HepG2 (cell line): ENCODE data around the gene B4GALT3. TPM values are rescaled to one million over a fixed set of nuclear protein-coding genes. Genes with fewer than 3 reads are reported as not detected.

ENCODE experiments used
- ATAC-seq: fragments of 200-7000 bp; cut with Tn5 transposase; 3 replicates; pipeline ENCODE4 v1.9.1; 2020; ENCODE audit warnings: mild to moderate bottlenecking, moderate library complexity
- BruUV-seq: library from RNA; stranded (reverse); fragments of 400-500 nt; replicated peaks from 2 replicates; lab custom pipeline; 2021; lab: Mats Ljungman, UMichigan
- CTCF ChIA-PET: fragments of 300-600 bp; formaldehyde crosslinking; extraction: SDS; loops from one replicate; lab custom pipeline; 2021; ENCODE audit warnings: low total read pairs, inconsistent platforms, low intra/inter-chr PET ratio; lab: Yijun Ruan, JAX
- POLR2A ChIA-PET: fragments of 350-600 bp; sonication (Branson Sonifier 250); formaldehyde crosslinking; loops from one replicate; lab custom pipeline; 2020; ENCODE audit warnings: antibody characterized with exemption, inconsistent platforms; lab: Yijun Ruan, JAX
- DNase-seq: peaks from one replicate; pipeline ENCODE4 v3.0.0-alpha.2; 2015; ENCODE audit warnings: low spot score
- FAIRE-seq: peaks from 3 replicates; lab custom pipeline; 2011; peaks lifted over from hg19 to GRCh38; lab: Jason Lieb, UNC
- H2AFZ ChIP-seq: one replicate; pipeline ENCODE4 v1.6.1; 2011; ENCODE audit warnings: low read length, inconsistent platforms
- H3K27ac ChIP-seq: fragments of 300-600 bp; 3 replicates; pipeline ENCODE4 v1.8.0; 2011; ENCODE audit warnings: mixed run types, mild to moderate bottlenecking, mixed read lengths, low read length, inconsistent platforms; ENCODE audit not compliant: insufficient read depth; ENCODE audit errors: extremely low read length
- H3K27me3 ChIP-seq, 2 experiments: fragments of 200-600 bp in 1 of 2; 2 replicates in 1 of 2; 3 replicates in 1 of 2; pipeline versions ENCODE4 v1.6.0 to v1.8.0; 2011; ENCODE audit warnings: low read length in 2 of 2, mild to moderate bottlenecking in 2 of 2, moderate library complexity in 2 of 2, inconsistent platforms in 1 of 2; ENCODE audit not compliant: insufficient read depth in 2 of 2, control insufficient read depth in 1 of 2
- H3K36me3 ChIP-seq, 2 experiments: fragments of 200-600 bp in 1 of 2; replicated peaks in 1 of 2; 2 replicates in 1 of 2; 3 replicates in 1 of 2; pipeline versions ENCODE4 v1.5.1 to v1.8.0; 2011; ENCODE audit warnings: low read length in 2 of 2, inconsistent platforms in 1 of 2; ENCODE audit not compliant: insufficient read depth in 2 of 2, control insufficient read depth in 1 of 2
- H3K4me1 ChIP-seq: 2 replicates; pipeline ENCODE4 v1.5.1; 2012; ENCODE audit warnings: low read length, inconsistent platforms; ENCODE audit not compliant: insufficient read depth
- H3K4me2 ChIP-seq: 2 replicates; pipeline ENCODE4 v1.6.0; 2011; ENCODE audit warnings: low read depth, low read length, inconsistent platforms
- H3K4me3 ChIP-seq, 3 experiments: fragments of 200-600 bp in 1 of 3; sonication (generic), shearing (Covaris generic) in 1 of 3; replicated peaks in 1 of 3; 2 replicates each; pipeline ENCODE4 v1.5.1; 2011 to 2016; ENCODE audit warnings: low read length in 3 of 3, inconsistent platforms in 2 of 3, low read depth in 2 of 3, mild to moderate bottlenecking in 2 of 3, control low read depth in 1 of 3, mixed read lengths in 1 of 3; ENCODE audit not compliant: insufficient read depth in 1 of 3
- H3K79me2 ChIP-seq: one replicate; pipeline ENCODE4 v1.6.1; 2011; ENCODE audit warnings: low read length, inconsistent platforms; ENCODE audit not compliant: insufficient read depth
- H3K9ac ChIP-seq: 2 replicates; pipeline ENCODE4 v1.6.0; 2011; ENCODE audit warnings: mild to moderate bottlenecking, low read depth, low read length, inconsistent platforms; ENCODE audit not compliant: insufficient read depth
- H3K9me3 ChIP-seq: 2 replicates; pipeline ENCODE4 v1.5.1; 2012; ENCODE audit warnings: mild to moderate bottlenecking, low read length
- H4K20me1 ChIP-seq: 2 replicates; pipeline ENCODE4 v1.6.0; 2011; ENCODE audit warnings: inconsistent platforms, mild to moderate bottlenecking, low read length, moderate library complexity; ENCODE audit not compliant: insufficient read depth
- CTCF ChIP-seq: sonication (generic); formaldehyde crosslinking; IDR thresholded peaks from 2 replicates; pipeline ENCODE4 v1.5.0; 2020; ENCODE audit warnings: mild to moderate bottlenecking, missing genetic modification reagents, moderate library complexity
- DDIT3 ChIP-seq: sonication (generic); formaldehyde crosslinking; IDR thresholded peaks from 2 replicates; pipeline ENCODE4 v1.4.0; 2020; ENCODE audit warnings: mild to moderate bottlenecking, missing genetic modification reagents
- KDM2A ChIP-seq: sonication (generic); formaldehyde crosslinking; IDR thresholded peaks from 2 replicates; pipeline ENCODE4 v1.4.0; 2020; ENCODE audit warnings: low read depth, missing genetic modification reagents, borderline replicate concordance
- PAWR ChIP-seq: sonication (generic); formaldehyde crosslinking; IDR thresholded peaks from 2 replicates; pipeline ENCODE4 v1.4.0; 2020; ENCODE audit warnings: missing genetic modification reagents, mild to moderate bottlenecking, borderline replicate concordance
- RFXAP ChIP-seq: sonication (generic); formaldehyde crosslinking; IDR thresholded peaks from 2 replicates; pipeline ENCODE4 v1.4.0; 2020; ENCODE audit warnings: missing genetic modification reagents, borderline replicate concordance
- SSRP1 ChIP-seq: IDR thresholded peaks from 2 replicates; pipeline ENCODE4 v1.6.1; 2016; ENCODE audit warnings: control low read depth
- STAG1 ChIP-seq: sonication (generic); formaldehyde crosslinking; IDR thresholded peaks from 2 replicates; pipeline ENCODE4 v1.4.0; 2020; ENCODE audit warnings: missing genetic modification reagents
- ZC3H13 ChIP-seq: sonication (generic); formaldehyde crosslinking; IDR thresholded peaks from 2 replicates; pipeline ENCODE4 v1.8.1; 2023; ENCODE audit warnings: mild to moderate bottlenecking, missing genetic modification reagents, moderate library complexity
- ZNF383 ChIP-seq: sonication (generic); formaldehyde crosslinking; IDR thresholded peaks from 2 replicates; pipeline ENCODE4 v1.4.0; 2020; ENCODE audit warnings: missing genetic modification reagents, mild to moderate bottlenecking, borderline replicate concordance
- ZNF552 ChIP-seq: sonication (generic); formaldehyde crosslinking; IDR thresholded peaks from 2 replicates; pipeline ENCODE4 v1.9.0; 2022; ENCODE audit warnings: missing genetic modification reagents, mild to moderate bottlenecking, borderline replicate concordance
- WGBS: methylation state at CpG from one replicate; pipeline ENCODE4 v1.1.6; 2017; ENCODE audit warnings: low lambda C conversion rate; 5-methylcytosine and 5-hydroxymethylcytosine counted together
- in situ Hi-C: cut with HindIII; loops from 2 replicates; pipeline ENCODE4 v1.10.0; 2017; ENCODE audit warnings: low pct_unique_long_range_greater_than_20kb; ENCODE audit not compliant: extremely low pct_ligation_motif_present
- intact Hi-C: fragments of 100-400 bp; cut with micrococcal nuclease; formaldehyde crosslinking; loops from one replicate; pipeline ENCODE4 v1.10.0; 2022; ENCODE audit not compliant: unreplicated experiment
- polyA plus RNA-seq, 8 experiments: library from polyadenylated mRNA; depleted of rRNA in 3 of 8; stranded (reverse) in 7 of 8; unstranded in 1 of 8; fragments of >200 nt; fragmentation: Illumina TruSeq in 4 of 8; extraction: Trizol in 4 of 8; gene quantifications; 2 replicates each; pipeline versions ENCODE4 v1.2.1 to v1.2.3, GENCODE V29; 2011 to 2016; ENCODE audit warnings: low read depth in 4 of 8, missing spikeins in 1 of 8, mixed read lengths in 1 of 8; ENCODE audit not compliant: insufficient read depth in 1 of 8
- total RNA-seq, 5 experiments: library from RNA; depleted of rRNA; stranded (reverse); fragments of >200 nt; fragmentation: Illumina TruSeq; extraction: Trizol; gene quantifications; 2 replicates each; pipeline ENCODE4 v1.2.3, GENCODE V29; 2016; ENCODE audit warnings: low read depth in 1 of 5
- TF ChIP-seq, protein P1 (sequence below): IDR thresholded peaks from 2 replicates; pipeline ENCODE4 v1.6.1; 2012; ENCODE audit warnings: low read length, improper control_type of control experiment

B4GALT3 gene
- total and polyA plus RNA-seq, 2 of the 13 experiments (the other 11 are each of a cell fraction or from before 2014, with no cell fraction given): 35.6 to 40.4 TPM

DNA sequence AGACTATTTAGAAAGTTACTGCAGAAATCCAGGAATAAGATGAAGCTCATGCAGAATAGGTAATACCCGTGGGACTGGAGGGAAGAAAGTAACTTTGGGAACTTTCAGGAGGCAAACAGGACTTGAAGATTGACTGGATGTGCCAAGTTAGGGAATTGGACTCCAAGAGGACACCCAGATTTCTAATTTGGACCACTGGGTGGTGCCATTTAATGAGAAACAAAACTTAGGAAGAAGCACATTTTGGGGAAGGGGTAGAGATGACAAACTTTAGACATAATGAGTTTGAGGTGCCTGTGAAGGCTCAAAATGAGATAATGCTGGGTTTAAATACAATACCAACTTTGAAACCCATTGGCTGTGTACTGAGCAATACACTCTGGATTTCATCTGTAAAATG, 3.3 kb upstream of the B4GALT3 start:
- ATAC-seq: no peak
- CTCF ChIA-PET: interaction anchor here (1.2 kb wide), 1 partner anchor 201 kb away, joined by 4 read pairs; no protein-coding TSS in a partner anchor
- no peak overlapping the region for H2AFZ ChIP-seq

GRCh38 chr1:161179698-161180097, 2.4 kb upstream of the B4GALT3 start:
- H3K27ac ChIP-seq: no peak overlapping the region
- FAIRE-seq (no peak), DNase-seq (no peak), ATAC-seq (no peak)
- CTCF ChIA-PET: no interaction called here
- in situ Hi-C loops (no loop called here), intact Hi-C loops (no loop called here)
- H3K9me3 ChIP-seq: no peaks in the 10 kb centered on the region
- no peaks in the 10 kb centered on the region for H4K20me1 ChIP-seq
- H3K36me3 ChIP-seq: peaks cover 2 to 5% of the 10 kb centered on the region in 2 experiments; a peak in 4 of 5 replicates
- no peaks in the 10 kb centered on the region; a peak in 1 of 5 replicates for H3K27me3 ChIP-seq
- no peak overlapping the region for H3K4me2 ChIP-seq
- H3K79me2 ChIP-seq: peaks cover 10% of the 10 kb centered on the region
- 73% methylated on average over 3 of the region's 3 CpGs for WGBS
- no peak overlapping the region for H3K4me3 ChIP-seq
- H2AFZ ChIP-seq: no peak overlapping the region
- BruUV-seq: no TSS peak
- H3K9ac ChIP-seq: no peak overlapping the region
- peaks cover 19% of the 10 kb centered on the region for H3K4me1 ChIP-seq
- POLR2A ChIA-PET: no interaction called here
- TF ChIP-seq ZNF383 (CRISPR knock-in tag) (no peak), PAWR (CRISPR knock-in tag) (no peak), RFXAP (CRISPR knock-in tag) (no peak), DDIT3 (CRISPR knock-in tag) (no peak), SSRP1 (no peak)
- TF ChIP-seq, protein P1, sequence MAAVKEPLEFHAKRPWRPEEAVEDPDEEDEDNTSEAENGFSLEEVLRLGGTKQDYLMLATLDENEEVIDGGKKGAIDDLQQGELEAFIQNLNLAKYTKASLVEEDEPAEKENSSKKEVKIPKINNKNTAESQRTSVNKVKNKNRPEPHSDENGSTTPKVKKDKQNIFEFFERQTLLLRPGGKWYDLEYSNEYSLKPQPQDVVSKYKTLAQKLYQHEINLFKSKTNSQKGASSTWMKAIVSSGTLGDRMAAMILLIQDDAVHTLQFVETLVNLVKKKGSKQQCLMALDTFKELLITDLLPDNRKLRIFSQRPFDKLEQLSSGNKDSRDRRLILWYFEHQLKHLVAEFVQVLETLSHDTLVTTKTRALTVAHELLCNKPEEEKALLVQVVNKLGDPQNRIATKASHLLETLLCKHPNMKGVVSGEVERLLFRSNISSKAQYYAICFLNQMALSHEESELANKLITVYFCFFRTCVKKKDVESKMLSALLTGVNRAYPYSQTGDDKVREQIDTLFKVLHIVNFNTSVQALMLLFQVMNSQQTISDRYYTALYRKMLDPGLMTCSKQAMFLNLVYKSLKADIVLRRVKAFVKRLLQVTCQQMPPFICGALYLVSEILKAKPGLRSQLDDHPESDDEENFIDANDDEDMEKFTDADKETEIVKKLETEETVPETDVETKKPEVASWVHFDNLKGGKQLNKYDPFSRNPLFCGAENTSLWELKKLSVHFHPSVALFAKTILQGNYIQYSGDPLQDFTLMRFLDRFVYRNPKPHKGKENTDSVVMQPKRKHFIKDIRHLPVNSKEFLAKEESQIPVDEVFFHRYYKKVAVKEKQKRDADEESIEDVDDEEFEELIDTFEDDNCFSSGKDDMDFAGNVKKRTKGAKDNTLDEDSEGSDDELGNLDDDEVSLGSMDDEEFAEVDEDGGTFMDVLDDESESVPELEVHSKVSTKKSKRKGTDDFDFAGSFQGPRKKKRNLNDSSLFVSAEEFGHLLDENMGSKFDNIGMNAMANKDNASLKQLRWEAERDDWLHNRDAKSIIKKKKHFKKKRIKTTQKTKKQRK: no peak

More for the DNA sequence above, 3.3 kb upstream of the B4GALT3 start:
- in situ Hi-C loops: no loop called here
- intact Hi-C loops: no loop called here
- no TSS peak for BruUV-seq
- Histone ChIP-seq H3K4me3 (no peak overlapping the region), H3K4me2 (no peak overlapping the region), H3K9me3 (no peaks in the 10 kb centered on the region), H3K36me3 (no peaks in the 10 kb centered on the region; a peak in 3 of 5 replicates), H3K27me3 (no peaks in the 10 kb centered on the region; a peak in 1 of 5 replicates), H3K9ac (no peak overlapping the region), H3K79me2 (peaks cover 10% of the 10 kb centered on the region), H3K4me1 (peaks cover 18% of the 10 kb centered on the region), H4K20me1 (no peaks in the 10 kb centered on the region), H3K27ac (no peak overlapping the region)
- POLR2A ChIA-PET: no interaction called here
- 3% methylated on average over 1 of the region's 1 CpG for WGBS
- no peak for FAIRE-seq
- peak; percentile 44; the same call in 1 of the 2 replicates for TF ChIP-seq CTCF
- no peak for TF ChIP-seq KDM2A (CRISPR knock-in tag)
- no peak for TF ChIP-seq ZC3H13 (CRISPR knock-in tag)
- no peak for TF ChIP-seq ZNF552 (CRISPR knock-in tag)
- TF ChIP-seq STAG1 (CRISPR knock-in tag): peak; percentile 57
- no peak for DNase-seq
